KMS-11 (cell line): ENCODE data around the gene FUT4.

Experiments used
- H2AFZ ChIP-seq: fragments of 200-600 bp; sonication (generic); 2 replicates; pipeline ENCODE4 v1.6.1; 2016; ENCODE audit warnings: antibody characterized with exemption, mixed run types, low read depth
- H3K27ac ChIP-seq: fragments of 200-600 bp; sonication (generic); 2 replicates; pipeline ENCODE4 v1.6.1; 2016; ENCODE audit warnings: mild to moderate bottlenecking, mixed run types
- H3K27me3 ChIP-seq: fragments of 200-600 bp; sonication (generic); 2 replicates; pipeline ENCODE4 v1.6.1; 2017; ENCODE audit warnings: mild to moderate bottlenecking, low read depth, mixed run types, moderate library complexity; ENCODE audit not compliant: insufficient read depth
- H3K36me3 ChIP-seq: fragments of 200-600 bp; sonication (generic); 2 replicates; pipeline ENCODE4 v1.6.1; 2017; ENCODE audit warnings: mild to moderate bottlenecking, mixed run types; ENCODE audit not compliant: insufficient read depth
- H3K4me1 ChIP-seq: fragments of 200-600 bp; sonication (generic); 2 replicates; pipeline ENCODE4 v1.6.1; 2016; ENCODE audit warnings: mild to moderate bottlenecking, low read depth, mixed run types; ENCODE audit not compliant: poor library complexity, severe bottlenecking
- H3K4me2 ChIP-seq: fragments of 200-600 bp; sonication (generic); 2 replicates; pipeline ENCODE4 v1.7.0; 2016; ENCODE audit warnings: mild to moderate bottlenecking, mixed run types
- H3K4me3 ChIP-seq: fragments of 200-600 bp; sonication (generic); IDR thresholded peaks from 2 replicates; pipeline ENCODE4 v1.6.1; 2017; ENCODE audit warnings: low read depth, low read length, mixed read lengths; ENCODE audit not compliant: insufficient read depth
- H3K79me2 ChIP-seq: fragments of 200-600 bp; sonication (generic); 2 replicates; pipeline ENCODE4 v1.6.1; 2016; ENCODE audit warnings: low read depth, mixed run types; ENCODE audit not compliant: insufficient read depth
- H3K9ac ChIP-seq: fragments of 200-600 bp; sonication (generic); 2 replicates; pipeline ENCODE4 v1.6.1; 2016; ENCODE audit warnings: mild to moderate bottlenecking, mixed run types
- H4K20me1 ChIP-seq: fragments of 200-600 bp; sonication (generic); 2 replicates; pipeline ENCODE4 v1.6.1; 2016; ENCODE audit warnings: mild to moderate bottlenecking, mixed run types; ENCODE audit not compliant: insufficient read depth
- TF ChIP-seq, protein P1 (sequence below): fragments of 200-600 bp; sonication (generic); conservative IDR thresholded peaks from 2 replicates; pipeline ENCODE4 v1.6.1; 2017; ENCODE audit warnings: low read depth, mild to moderate bottlenecking, antibody characterized with exemption, low read length, moderate library complexity, mixed read lengths

Gene FUT4

DNA sequence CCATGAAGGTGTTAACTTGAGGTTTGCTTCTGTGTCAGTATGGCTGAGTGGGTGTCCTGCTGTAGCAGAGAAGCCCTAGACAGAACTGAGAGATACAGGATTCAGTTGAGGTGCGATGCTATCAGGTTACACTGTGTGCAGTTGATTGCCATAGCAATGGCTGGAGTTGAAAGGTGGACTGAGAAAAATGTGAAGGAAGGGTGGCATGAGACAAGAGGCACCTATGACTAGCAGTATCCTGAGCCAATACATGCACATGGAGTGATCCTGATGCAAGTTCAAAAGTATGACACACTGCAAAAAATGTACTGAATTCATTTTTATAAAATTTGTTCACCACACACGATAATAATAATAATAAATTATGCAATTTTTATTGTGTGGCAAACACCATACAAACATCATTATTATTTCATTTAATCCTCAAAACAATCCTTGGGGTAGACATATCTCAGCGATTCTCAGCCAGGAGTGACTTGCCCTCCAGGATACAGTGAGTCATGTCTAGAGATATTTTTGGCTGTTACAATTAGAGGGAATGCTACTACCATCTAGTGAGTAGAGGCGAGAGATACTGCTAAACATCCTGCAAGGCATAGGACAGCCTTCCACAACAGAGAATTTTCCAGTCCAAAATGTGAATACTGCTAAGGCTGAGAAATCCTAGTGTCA is 19.6 kb downstream of the FUT4 start:
- H3K36me3 ChIP-seq = no peaks in the 10 kb centered on the region
- no peaks in the 10 kb centered on the region for H3K79me2 ChIP-seq
- H4K20me1 ChIP-seq = no peaks in the 10 kb centered on the region
- no peaks in the 10 kb centered on the region for H3K27me3 ChIP-seq
- no peak overlapping the region for H3K27ac ChIP-seq
- no peak overlapping the region for H3K4me3 ChIP-seq
- H3K9ac ChIP-seq = no peak overlapping the region
- no peak overlapping the region for H3K4me2 ChIP-seq
- no peak overlapping the region for H2AFZ ChIP-seq
- no peaks in the 10 kb centered on the region for H3K4me1 ChIP-seq
- TF ChIP-seq, protein P1, sequence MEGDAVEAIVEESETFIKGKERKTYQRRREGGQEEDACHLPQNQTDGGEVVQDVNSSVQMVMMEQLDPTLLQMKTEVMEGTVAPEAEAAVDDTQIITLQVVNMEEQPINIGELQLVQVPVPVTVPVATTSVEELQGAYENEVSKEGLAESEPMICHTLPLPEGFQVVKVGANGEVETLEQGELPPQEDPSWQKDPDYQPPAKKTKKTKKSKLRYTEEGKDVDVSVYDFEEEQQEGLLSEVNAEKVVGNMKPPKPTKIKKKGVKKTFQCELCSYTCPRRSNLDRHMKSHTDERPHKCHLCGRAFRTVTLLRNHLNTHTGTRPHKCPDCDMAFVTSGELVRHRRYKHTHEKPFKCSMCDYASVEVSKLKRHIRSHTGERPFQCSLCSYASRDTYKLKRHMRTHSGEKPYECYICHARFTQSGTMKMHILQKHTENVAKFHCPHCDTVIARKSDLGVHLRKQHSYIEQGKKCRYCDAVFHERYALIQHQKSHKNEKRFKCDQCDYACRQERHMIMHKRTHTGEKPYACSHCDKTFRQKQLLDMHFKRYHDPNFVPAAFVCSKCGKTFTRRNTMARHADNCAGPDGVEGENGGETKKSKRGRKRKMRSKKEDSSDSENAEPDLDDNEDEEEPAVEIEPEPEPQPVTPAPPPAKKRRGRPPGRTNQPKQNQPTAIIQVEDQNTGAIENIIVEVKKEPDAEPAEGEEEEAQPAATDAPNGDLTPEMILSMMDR = no peak

DNA sequence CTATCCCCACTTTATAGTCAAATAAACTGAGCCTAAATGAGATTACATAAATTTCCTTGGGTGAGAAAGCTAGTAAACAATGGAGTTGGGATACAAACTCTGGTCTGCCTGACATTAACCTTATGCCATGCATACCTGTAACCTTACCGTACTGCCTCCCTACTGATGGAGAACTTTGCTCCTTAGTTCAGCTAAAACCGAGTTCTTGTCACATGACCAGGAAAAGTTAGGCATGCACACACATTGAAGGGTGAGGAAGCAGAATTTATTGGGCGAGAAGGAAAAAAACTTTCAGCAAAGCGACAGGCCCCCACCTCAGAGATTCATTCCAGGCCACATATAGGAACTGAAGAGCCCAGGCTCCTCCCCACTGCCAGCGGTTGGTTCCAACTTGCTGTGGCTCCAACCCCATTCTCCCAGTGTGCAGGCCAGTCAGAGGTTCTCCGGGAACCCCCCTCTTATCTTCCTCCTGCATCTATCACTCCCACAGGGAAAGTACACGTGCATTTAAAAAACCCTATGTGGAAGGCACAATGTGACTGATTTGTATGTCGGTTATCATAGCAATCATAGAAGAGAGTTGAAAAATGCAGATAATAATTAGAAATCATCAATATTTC is 20.2 kb downstream of the FUT4 start:
- H2AFZ ChIP-seq = no peak overlapping the region
- no peaks in the 10 kb centered on the region for H3K4me1 ChIP-seq
- no peaks in the 10 kb centered on the region for H4K20me1 ChIP-seq
- H3K79me2 ChIP-seq = no peaks in the 10 kb centered on the region
- no peaks in the 10 kb centered on the region for H3K36me3 ChIP-seq
- H3K27ac ChIP-seq = no peak overlapping the region
- TF ChIP-seq, protein P1 = no peak
- H3K9ac ChIP-seq = no peak overlapping the region
- no peaks in the 10 kb centered on the region for H3K27me3 ChIP-seq
- H3K4me2 ChIP-seq = no peak overlapping the region
- no peak overlapping the region for H3K4me3 ChIP-seq

DNA sequence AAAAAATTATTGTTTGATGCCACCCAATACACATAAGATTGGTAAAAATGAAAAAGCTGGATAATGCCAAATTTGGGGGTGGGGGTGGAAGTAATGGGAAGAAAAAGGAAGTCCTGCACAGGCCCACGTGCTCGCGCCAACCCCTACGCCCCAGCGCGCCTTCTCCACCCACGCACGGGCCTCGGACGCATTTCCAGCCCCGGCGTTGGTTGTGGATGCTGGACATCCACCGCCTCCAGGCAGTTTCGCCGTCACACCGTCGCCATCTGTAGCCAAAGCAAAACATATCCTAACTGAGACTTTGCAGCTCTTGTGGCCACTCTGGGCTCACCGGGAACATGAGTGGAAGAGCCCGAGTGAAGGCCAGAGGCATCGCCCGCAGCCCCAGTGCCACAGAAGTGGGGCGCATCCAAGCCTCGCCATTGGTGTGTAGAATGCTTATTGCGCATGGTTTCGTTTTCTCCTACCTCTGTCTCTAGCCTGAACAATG is 23.5 kb downstream of the FUT4 start, which contains the start of gene PIWIL4:
TSS of gene PIWIL4 (plus strand) at position 188 of the 490 bp plus-strand sequence. CDS start at position 339, 151 bp downstream.
- Histone ChIP-seq H3K36me3 (no peaks in the 10 kb centered on the region), H3K27ac (no peak within 1 kb of the TSS), H3K4me3 (no peak within 1 kb of the TSS), H3K4me2 (no peak within 1 kb of the TSS), H3K9ac (no peak within 1 kb of the TSS), H2AFZ (no peak within 1 kb of the TSS), H3K79me2 (no peaks in the 10 kb centered on the region), H3K27me3 (no peaks in the 10 kb centered on the region), H4K20me1 (no peaks in the 10 kb centered on the region), H3K4me1 (no peaks in the 10 kb centered on the region)
- TF ChIP-seq, protein P1 = no peak

DNA sequence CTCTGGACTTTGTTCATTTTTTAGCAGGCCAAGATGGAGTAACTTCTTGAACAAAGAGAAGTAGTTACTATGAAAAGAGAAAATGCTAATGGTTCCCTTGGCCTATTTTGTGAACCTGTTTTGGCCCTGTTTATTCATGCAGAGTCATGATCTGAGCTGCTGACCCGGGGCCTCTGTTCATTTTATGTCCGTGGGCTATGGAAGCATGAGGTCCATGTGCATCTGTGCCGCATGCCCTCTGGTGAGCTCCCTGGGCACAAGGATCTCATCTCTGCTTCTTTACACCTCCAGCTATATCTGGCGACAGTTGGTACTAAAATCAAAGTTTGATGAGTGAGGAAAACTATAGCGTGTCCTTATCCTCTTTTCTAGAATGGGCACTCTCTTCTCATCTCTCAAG is 24.5 kb downstream of the FUT4 start:
- Histone ChIP-seq H3K4me2 (no peak overlapping the region), H3K79me2 (no peaks in the 10 kb centered on the region), H3K27ac (no peak overlapping the region), H3K27me3 (no peaks in the 10 kb centered on the region), H3K9ac (no peak overlapping the region), H3K36me3 (no peaks in the 10 kb centered on the region), H3K4me3 (no peak overlapping the region), H4K20me1 (no peaks in the 10 kb centered on the region), H3K4me1 (no peaks in the 10 kb centered on the region), H2AFZ (no peak overlapping the region)
- TF ChIP-seq, protein P1 = no peak
